ENCODE data around the gene TNFSF13B.

- TF ChIP-seq, protein P1, sequence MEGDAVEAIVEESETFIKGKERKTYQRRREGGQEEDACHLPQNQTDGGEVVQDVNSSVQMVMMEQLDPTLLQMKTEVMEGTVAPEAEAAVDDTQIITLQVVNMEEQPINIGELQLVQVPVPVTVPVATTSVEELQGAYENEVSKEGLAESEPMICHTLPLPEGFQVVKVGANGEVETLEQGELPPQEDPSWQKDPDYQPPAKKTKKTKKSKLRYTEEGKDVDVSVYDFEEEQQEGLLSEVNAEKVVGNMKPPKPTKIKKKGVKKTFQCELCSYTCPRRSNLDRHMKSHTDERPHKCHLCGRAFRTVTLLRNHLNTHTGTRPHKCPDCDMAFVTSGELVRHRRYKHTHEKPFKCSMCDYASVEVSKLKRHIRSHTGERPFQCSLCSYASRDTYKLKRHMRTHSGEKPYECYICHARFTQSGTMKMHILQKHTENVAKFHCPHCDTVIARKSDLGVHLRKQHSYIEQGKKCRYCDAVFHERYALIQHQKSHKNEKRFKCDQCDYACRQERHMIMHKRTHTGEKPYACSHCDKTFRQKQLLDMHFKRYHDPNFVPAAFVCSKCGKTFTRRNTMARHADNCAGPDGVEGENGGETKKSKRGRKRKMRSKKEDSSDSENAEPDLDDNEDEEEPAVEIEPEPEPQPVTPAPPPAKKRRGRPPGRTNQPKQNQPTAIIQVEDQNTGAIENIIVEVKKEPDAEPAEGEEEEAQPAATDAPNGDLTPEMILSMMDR (conservative IDR thresholded peaks at IDR 0.05; ENCODE audit: low read length), result no peak
- TF ChIP-seq EZH2phosphoT487 (IDR thresholded peaks at IDR 0.05; ENCODE audit: borderline replicate concordance, low read depth, low read length), result no peak
Observed at GRCh38 chr13:108297114-108297513, 27.6 kb downstream of the TNFSF13B start.

Measured in OCI-LY7 (cell line).